Activated CD8-positive, alpha-beta T cell treated with anti-CD3 and anti-CD28 coated beads, Interleukin-2, amount 10 ng/mL, durations not matched to agents 7 days and 5 days (primary cell): ENCODE data around the gene ABLIM2. TPM values are rescaled to one million over a fixed set of nuclear protein-coding genes. Genes with fewer than 3 reads are reported as not detected.

Source experiments
- ATAC-seq: fragments of 150-1000 bp; cut with Tn5 transposase; one replicate; pipeline ENCODE4 v1.10.0; 2021; ENCODE audit warnings: moderate library complexity
- CTCF ChIA-PET: fragments of 350-600 bp; sonication (Branson Sonifier 250); formaldehyde crosslinking; loops from one replicate; lab custom pipeline; 2021; ENCODE audit warnings: antibody characterized with exemption; lab: Charles Lee
- POLR2A ChIA-PET: fragments of 350-600 bp; sonication (Branson Sonifier 250); formaldehyde crosslinking; loops from one replicate; lab custom pipeline; 2021; ENCODE audit warnings: antibody characterized with exemption; lab: Charles Lee
- DNase-seq: peaks from one replicate; pipeline ENCODE4 v3.0.0-alpha.2; 2020
- H3K27ac Mint-ChIP-seq: one replicate; pipeline ENCODE4 v1.8.0; 2021; ENCODE audit warnings: mild to moderate bottlenecking, mixed read lengths
- H3K27me3 Mint-ChIP-seq: one replicate; pipeline ENCODE4 v1.8.0; 2021; ENCODE audit warnings: low read depth, mixed read lengths
- H3K36me3 Mint-ChIP-seq: one replicate; pipeline ENCODE4 v1.8.0; 2021; ENCODE audit warnings: low read depth, mixed read lengths
- H3K4me1 Mint-ChIP-seq: one replicate; pipeline ENCODE4 v1.8.0; 2021; ENCODE audit warnings: low read depth, mixed read lengths
- H3K4me3 Mint-ChIP-seq: one replicate; pipeline ENCODE4 v1.8.0; 2021; ENCODE audit warnings: mild to moderate bottlenecking, mixed read lengths
- H3K9me3 Mint-ChIP-seq: one replicate; pipeline ENCODE4 v1.8.0; 2022; ENCODE audit warnings: mixed read lengths; ENCODE audit not compliant: insufficient read depth
- total RNA-seq, 2 experiments: library from RNA; stranded (reverse); gene quantifications; one replicate each; pipeline ENCODE4 v1.2.3, GENCODE V29; 2021

ABLIM2 gene
- total RNA-seq, 2 experiments from 2014 or later: 0.42 to 0.55 TPM

DNA sequence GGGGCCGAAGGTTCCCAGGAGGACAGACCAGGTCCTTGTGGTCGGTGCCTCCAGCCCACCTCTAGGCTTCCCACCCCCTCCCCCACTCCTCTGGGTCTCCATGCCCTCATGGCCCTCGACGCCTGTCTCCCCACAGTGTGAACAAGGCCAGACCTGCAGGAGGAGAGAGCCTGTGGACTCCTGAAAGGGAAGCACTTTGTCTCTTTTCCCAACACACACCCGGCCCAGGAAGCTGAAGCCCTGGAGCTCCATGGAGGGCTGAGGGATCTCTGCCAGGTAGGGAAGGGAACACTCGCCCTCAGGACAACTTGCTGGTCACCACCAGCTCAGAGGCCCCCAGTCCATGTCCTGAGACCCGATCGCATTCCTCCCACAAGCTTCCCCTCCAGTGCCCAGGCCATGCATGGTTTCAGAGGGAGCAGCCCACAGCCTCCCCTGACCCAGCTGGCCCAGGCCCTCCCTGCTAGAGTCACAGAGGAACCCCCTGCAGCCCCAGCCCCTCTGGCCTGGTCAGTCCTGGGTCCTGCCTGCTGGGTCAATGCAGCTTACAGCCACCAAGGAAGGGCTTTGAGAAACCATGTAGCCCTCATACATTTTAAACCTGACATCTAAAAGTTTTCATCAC is 60.8 kb downstream of the ABLIM2 start:
- no peak for ATAC-seq
- no peak overlapping the region for H3K27ac Mint-ChIP-seq
- POLR2A ChIA-PET: no interaction called here
- no peak overlapping the region for H3K4me3 Mint-ChIP-seq
- CTCF ChIA-PET: no interaction called here
- no peaks in the 10 kb centered on the region for H3K4me1 Mint-ChIP-seq
- peaks cover 5% of the 10 kb centered on the region for H3K36me3 Mint-ChIP-seq
- peaks cover 13% of the 10 kb centered on the region for H3K9me3 Mint-ChIP-seq
- no peak for DNase-seq
- H3K27me3 Mint-ChIP-seq: no peaks in the 10 kb centered on the region

DNA sequence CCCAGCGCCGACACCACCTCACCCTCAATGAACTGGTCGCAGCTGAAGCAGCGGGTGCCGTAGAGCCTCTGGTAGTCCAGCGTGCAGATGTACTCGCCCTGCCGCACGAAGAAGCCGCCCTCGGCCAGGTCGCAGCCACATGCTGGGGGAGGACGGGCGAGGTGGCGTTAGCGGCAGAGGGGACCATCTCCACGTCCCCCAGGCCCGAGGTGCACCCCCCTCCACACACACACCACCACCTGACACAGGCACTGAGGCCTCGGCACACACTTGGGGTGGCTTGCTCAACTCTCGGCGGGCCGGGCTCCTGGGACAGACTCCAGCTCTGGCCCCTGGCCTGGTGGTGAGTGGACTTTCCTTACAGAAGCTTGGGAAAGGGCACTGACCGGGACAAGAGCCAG is 61.5 kb downstream of the ABLIM2 start:
- H3K27ac Mint-ChIP-seq: no peak overlapping the region
- ATAC-seq: no peak

DNA sequence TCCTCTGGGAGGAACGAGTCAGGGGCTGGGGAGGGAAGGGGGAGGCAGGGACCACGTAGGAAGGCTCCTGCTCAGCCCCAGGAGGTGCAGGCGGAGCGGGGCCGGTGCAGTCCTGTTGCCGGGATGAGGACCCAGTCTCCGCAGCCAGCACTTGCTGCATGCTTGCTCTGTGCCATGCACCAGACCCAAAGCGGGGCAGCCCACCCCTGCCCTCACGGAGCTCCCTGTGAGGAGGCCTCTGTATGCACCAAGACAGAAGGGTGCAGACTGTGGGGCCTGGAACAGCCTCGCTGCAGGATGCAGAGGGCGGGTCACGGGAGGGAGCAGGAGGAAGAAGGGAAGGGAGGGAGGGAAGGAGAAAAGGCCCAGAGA is 61.9 kb downstream of the ABLIM2 start:
- H3K27ac Mint-ChIP-seq: no peak overlapping the region
- no peaks in the 10 kb centered on the region for H3K27me3 Mint-ChIP-seq
- ATAC-seq (no peak), DNase-seq (no peak)
- H3K4me1 Mint-ChIP-seq: no peaks in the 10 kb centered on the region
- peaks cover 5% of the 10 kb centered on the region for H3K36me3 Mint-ChIP-seq
- H3K9me3 Mint-ChIP-seq: peaks cover 13% of the 10 kb centered on the region
- ChIA-PET CTCF (no interaction called here), POLR2A (no interaction called here)
- no peak overlapping the region for H3K4me3 Mint-ChIP-seq

More for the DNA sequence above, 61.5 kb downstream of the ABLIM2 start:
- Mint-ChIP-seq H3K9me3 (peaks cover 13% of the 10 kb centered on the region), H3K4me3 (no peak overlapping the region), H3K27me3 (no peaks in the 10 kb centered on the region), H3K4me1 (no peaks in the 10 kb centered on the region), H3K36me3 (peaks cover 5% of the 10 kb centered on the region)
- ChIA-PET CTCF (no interaction called here), POLR2A (no interaction called here)
- DNase-seq: no peak

DNA sequence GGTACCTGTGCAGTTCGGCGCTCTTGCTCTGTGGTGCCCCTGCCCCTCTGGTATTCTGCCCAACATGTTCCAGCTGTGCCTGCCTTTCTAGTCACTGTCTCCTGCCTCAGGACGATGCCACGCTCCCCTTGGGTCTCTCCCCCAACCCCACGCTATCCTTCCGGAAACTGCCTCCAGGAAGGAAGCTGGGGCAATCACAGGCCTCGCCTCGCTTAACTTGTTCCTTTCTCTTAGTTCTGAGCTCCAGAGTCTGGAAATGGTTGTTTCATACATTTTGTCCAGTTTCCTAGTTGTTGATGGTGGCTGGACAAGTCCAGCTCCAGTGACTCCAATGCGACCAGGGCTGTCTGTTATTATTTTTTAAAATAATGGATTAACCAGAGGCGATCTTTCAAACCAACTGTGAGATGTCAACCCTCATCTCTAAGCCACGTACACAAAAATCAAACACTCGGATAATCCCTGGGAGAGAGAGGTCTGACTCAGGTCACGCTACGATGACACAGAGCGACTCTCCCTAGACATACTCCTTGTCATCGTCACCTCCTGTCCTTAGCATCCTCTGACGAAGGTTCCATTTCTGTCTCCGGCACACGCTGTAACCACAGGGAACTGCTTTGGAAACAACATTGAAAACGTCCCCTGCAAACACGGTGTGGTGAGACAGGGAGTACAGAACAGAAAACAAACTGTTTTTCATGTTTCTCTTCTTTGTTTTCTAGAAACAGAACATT is 62.5 kb downstream of the ABLIM2 start:
- Mint-ChIP-seq H3K36me3 (peaks cover 5% of the 10 kb centered on the region), H3K4me3 (no peak overlapping the region), H3K4me1 (no peaks in the 10 kb centered on the region), H3K27me3 (no peaks in the 10 kb centered on the region), H3K9me3 (peaks cover 13% of the 10 kb centered on the region), H3K27ac (no peak overlapping the region)
- ChIA-PET CTCF (no interaction called here), POLR2A (no interaction called here)
- DNase-seq (no peak), ATAC-seq (no peak)

DNA sequence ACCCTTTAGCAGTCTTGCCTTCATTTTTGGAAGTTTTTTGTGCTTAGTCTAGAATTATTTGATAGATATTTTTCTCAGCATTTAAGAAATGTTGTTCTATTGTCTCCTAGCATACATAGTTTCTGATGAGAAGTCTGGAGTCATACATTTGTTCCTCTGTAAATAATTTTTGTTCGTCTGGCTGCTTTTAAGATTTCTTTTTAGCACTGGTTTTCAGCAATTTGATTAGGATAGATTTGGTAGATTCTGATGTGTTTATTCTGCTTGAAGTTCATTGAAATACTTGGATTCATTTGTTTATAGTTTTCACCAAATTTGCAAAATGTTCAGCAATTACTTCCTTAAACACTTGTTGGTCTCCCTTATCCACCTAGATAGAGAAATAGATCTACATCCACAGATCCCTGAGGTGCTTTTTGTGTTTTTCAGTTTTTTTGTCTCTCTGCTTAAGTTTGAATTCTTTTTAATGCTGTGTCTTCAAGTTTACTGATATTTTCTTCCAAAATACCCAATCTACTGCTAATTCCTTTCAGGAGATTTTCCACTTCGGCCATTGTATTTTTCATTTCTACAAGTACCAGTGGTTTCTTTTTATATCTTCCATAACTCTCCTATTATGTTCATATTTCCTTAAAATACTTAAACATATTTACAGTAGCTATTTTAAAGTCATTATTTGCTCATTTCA is 64.9 kb downstream of the ABLIM2 start:
- Mint-ChIP-seq H3K27ac (no peak overlapping the region), H3K27me3 (no peaks in the 10 kb centered on the region), H3K9me3 (peaks cover 13% of the 10 kb centered on the region), H3K36me3 (peaks cover 5% of the 10 kb centered on the region), H3K4me3 (no peak overlapping the region), H3K4me1 (no peaks in the 10 kb centered on the region)
- POLR2A ChIA-PET: no interaction called here
- ATAC-seq (no peak), DNase-seq (no peak)
- CTCF ChIA-PET: no interaction called here

DNA sequence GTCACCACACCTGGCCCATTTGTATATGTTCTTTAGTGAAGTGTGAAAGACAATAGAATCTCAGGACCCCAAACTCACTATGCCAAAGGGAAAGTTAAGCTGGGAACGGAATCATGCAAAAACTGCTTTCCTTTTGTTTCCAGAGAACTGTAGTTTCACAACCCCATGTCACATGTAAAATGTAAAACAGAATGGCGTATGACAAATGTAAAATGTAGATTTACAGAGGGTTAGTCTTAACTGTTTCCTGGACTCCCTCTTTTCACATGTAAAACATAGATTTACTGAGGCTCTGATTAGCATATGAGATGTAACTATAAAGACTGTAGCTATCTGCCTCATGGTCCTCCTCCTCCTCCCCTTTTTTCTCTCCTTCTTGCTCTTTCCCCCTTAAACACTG is 66.3 kb downstream of the ABLIM2 start:
- H3K27me3 Mint-ChIP-seq: no peaks in the 10 kb centered on the region
- H3K4me3 Mint-ChIP-seq: no peak overlapping the region
- POLR2A ChIA-PET: no interaction called here
- ATAC-seq (no peak), DNase-seq (no peak)
- H3K27ac Mint-ChIP-seq: no peak overlapping the region
- CTCF ChIA-PET: no interaction called here
- H3K36me3 Mint-ChIP-seq: peaks cover 5% of the 10 kb centered on the region
- peaks cover 13% of the 10 kb centered on the region for H3K9me3 Mint-ChIP-seq
- H3K4me1 Mint-ChIP-seq: no peaks in the 10 kb centered on the region

DNA sequence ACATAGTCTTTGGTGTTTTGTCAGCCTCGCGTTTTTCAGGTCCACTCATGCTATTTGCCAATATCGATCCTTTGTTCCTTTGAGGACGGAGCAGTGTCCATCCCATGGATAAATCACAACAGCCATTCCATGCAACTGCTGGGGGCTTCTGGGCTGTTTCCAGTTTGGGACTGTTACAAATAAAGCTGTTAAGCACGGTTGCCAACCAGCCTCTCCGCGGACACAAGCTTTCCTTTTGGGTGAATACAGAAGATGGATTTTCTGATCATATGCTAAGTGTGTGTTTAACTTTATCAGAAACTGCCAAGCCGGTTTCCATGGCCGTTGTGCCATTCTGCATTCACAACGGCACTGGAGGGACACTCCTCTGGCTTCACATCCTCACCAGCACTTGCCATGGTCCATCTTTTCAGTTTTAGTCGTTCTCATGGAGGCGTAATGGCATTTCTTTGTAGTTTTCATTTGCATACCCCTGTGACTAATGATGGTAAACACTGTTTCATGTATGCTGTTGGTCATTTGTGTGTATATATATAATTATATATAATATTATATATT is 67.8 kb downstream of the ABLIM2 start:
- CTCF ChIA-PET: no interaction called here
- peak; percentile 8 for ATAC-seq

DNA sequence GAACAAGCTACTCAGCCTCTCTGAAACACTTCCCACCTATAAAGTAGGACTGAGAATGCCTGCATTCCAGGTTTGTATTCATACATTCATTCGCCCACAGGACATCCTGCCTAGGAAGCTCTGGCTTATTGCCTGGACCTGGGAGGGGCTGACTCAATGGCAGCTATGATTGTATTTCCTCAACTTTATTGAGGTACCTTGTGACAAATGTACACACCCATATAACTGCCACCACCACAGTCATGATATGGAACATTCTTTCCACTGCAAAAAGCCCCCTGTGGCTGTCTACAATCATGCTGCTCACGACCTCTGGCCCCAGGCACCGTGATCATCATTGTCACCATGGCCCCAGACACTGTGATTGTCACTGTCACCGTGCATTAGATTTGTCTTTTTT is 68.3 kb downstream of the ABLIM2 start:
- H3K27ac Mint-ChIP-seq: no peak overlapping the region
- CTCF ChIA-PET: no interaction called here
- peaks cover 13% of the 10 kb centered on the region for H3K9me3 Mint-ChIP-seq
- POLR2A ChIA-PET: interaction anchor here (0.6 to 0.7 kb wide), 2 partner anchors 108 to 1773 kb away, joined by 3 to 4 read pairs; no protein-coding TSS in a partner anchor
- H3K27me3 Mint-ChIP-seq: no peaks in the 10 kb centered on the region
- H3K4me3 Mint-ChIP-seq: no peak overlapping the region
- H3K36me3 Mint-ChIP-seq: peaks cover 5% of the 10 kb centered on the region
- H3K4me1 Mint-ChIP-seq: no peaks in the 10 kb centered on the region
- peak; percentile 52 for DNase-seq
- ATAC-seq: peak; percentile 79

More for the DNA sequence above, 67.8 kb downstream of the ABLIM2 start:
- H3K4me1 Mint-ChIP-seq: no peaks in the 10 kb centered on the region
- H3K9me3 Mint-ChIP-seq: peaks cover 13% of the 10 kb centered on the region
- DNase-seq: no peak
- H3K27me3 Mint-ChIP-seq: no peaks in the 10 kb centered on the region
- POLR2A ChIA-PET: interaction anchor here (0.6 kb wide), 1 partner anchor 1772 kb away, joined by 4 read pairs; no protein-coding TSS in a partner anchor
- no peak overlapping the region for H3K4me3 Mint-ChIP-seq
- no peak overlapping the region for H3K27ac Mint-ChIP-seq
- H3K36me3 Mint-ChIP-seq: peaks cover 5% of the 10 kb centered on the region

DNA sequence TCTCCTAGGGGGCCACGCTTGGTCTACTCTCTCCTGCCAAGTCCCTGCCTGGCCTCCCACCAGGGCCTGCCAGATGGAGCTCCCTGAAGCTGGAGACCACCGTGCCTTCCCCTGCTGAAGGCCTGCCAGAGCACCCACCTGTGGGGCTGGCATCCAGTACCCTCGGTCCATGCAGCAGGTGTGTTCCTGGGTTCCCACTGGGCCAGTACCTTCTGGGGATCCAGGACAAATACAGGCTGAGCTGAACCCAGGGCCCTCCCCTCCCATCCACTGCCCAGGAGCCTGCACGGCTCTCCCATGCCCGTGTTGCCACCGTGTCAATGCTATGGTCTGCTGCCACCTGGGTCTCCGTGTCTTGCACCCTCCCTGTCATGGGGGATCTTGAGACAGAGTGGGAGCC is 68.8 kb downstream of the ABLIM2 start:
- ATAC-seq (peak; percentile 15), DNase-seq (no peak)
- H3K27me3 Mint-ChIP-seq: no peaks in the 10 kb centered on the region
- H3K27ac Mint-ChIP-seq: no peak overlapping the region
- peaks cover 13% of the 10 kb centered on the region for H3K9me3 Mint-ChIP-seq
- H3K4me1 Mint-ChIP-seq: no peaks in the 10 kb centered on the region
- ChIA-PET CTCF (no interaction called here), POLR2A (interaction anchor here (0.6 to 0.7 kb wide), 2 partner anchors 108 to 1773 kb away, joined by 3 to 4 read pairs; no protein-coding TSS in a partner anchor)
- no peak overlapping the region for H3K4me3 Mint-ChIP-seq
- peaks cover 5% of the 10 kb centered on the region for H3K36me3 Mint-ChIP-seq

DNA sequence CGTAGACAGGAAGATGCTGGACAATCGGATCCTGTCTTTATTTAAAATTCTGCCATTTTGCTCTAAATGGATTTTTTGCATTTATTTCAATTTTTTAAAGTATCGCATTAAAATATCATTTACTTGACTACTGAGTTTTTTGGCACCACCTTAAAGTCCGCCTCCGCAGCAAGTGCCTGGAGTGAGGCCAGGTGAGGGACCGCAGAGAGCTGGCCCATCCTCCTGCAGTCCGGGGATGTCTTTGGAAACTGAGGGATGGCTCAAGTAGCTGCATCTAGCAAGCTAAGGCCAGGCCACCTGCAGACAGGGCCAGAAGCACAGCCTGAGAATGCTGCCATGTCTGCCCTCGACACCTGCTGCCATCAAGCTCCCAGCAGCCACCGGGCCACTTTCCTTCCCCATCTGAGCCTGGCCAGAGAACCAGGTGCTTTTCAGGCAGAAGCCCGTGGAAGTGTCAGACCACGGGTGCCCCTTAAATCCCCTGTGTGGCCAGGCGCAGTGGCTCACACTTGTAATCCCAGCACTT is 69.6 kb downstream of the ABLIM2 start:
- DNase-seq: no peak
- no peak overlapping the region for H3K4me3 Mint-ChIP-seq
- CTCF ChIA-PET: no interaction called here
- POLR2A ChIA-PET: no interaction called here
- no peaks in the 10 kb centered on the region for H3K27me3 Mint-ChIP-seq
- no peaks in the 10 kb centered on the region for H3K4me1 Mint-ChIP-seq
- H3K36me3 Mint-ChIP-seq: peaks cover 5% of the 10 kb centered on the region
- H3K27ac Mint-ChIP-seq: no peak overlapping the region
- no peak for ATAC-seq
- peaks cover 10% of the 10 kb centered on the region for H3K9me3 Mint-ChIP-seq

DNA sequence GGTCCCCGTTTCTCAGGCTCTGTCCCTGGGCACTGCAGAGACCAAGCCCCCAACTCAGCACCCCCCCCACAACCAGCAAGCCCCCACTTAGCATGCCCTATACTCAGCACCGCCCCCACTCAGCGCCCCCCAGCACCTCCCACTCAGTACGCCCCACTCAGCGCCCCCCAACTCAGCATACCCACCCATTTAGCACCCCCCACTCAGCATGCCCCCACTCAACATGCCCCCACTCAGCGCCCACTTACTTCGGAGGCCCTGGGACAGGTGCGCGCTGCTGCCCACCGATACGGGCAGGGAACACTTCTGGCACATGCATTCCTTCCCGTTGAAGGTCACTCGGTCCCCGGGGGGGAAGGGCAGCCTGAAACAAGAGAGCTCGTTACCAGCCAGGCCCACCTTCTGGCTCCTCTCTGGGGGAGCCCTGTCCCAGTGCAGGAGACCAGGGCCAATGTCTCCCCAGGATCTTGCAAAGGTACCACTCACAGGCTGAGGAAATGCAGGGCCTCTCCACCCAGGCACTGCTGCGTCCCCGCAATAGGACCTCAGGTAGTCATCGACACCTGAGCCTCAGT is 70.6 kb downstream of the ABLIM2 start:
- no peak overlapping the region for H3K27ac Mint-ChIP-seq
- no peaks in the 10 kb centered on the region for H3K4me1 Mint-ChIP-seq
- H3K36me3 Mint-ChIP-seq: no peaks in the 10 kb centered on the region
- no peaks in the 10 kb centered on the region for H3K27me3 Mint-ChIP-seq
- DNase-seq (no peak), ATAC-seq (no peak)
- no peak overlapping the region for H3K4me3 Mint-ChIP-seq
- H3K9me3 Mint-ChIP-seq: no peaks in the 10 kb centered on the region
- CTCF ChIA-PET: no interaction called here
- POLR2A ChIA-PET: no interaction called here
